ENCODE measurements around the gene LRFN4. TPM values are rescaled to one million over a fixed set of nuclear protein-coding genes. Genes with fewer than 3 reads are reported as not detected.

LRFN4 gene
- total RNA-seq, 1 donor from 2014 or later = 19.6 TPM

DNA sequence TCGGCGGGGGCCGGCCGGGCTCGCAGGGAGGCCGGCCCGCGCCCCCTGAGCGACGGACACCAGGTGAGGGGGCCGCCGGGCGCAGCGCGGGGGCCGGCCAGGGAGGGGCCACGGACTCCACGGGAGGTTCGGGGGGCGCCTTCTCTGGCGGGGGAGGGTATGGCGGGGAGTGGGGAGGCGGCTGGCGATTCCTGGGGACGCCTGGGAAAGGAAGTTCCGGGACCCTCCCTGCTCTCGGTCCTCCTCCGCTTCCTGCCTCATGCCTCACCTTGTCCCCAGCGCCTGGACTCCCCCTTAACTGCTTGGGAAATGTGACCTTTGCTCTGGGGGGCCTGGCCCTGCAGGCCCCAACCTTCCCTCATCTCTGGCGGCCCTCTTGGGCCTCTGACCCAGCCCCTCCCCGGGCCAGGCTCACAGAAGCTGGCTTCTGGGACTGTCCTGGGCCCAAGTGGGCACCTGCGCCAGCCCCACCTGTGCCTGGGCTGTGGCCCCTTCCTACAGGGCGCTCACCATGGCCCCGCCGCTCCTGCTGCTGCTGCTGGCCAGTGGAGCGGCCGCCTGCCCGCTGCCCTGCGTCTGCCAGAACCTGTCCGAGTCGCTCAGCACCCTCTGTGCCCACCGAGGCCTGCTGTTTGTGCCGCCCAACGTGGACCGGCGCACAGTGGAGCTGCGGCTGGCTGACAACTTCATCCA, 516 bp downstream of the LRFN4 start:
- H3K36me3 Mint-ChIP-seq (ENCODE audit: insufficient read depth) = no peaks in the 10 kb centered on the region
- TF ChIP-seq, protein P1, sequence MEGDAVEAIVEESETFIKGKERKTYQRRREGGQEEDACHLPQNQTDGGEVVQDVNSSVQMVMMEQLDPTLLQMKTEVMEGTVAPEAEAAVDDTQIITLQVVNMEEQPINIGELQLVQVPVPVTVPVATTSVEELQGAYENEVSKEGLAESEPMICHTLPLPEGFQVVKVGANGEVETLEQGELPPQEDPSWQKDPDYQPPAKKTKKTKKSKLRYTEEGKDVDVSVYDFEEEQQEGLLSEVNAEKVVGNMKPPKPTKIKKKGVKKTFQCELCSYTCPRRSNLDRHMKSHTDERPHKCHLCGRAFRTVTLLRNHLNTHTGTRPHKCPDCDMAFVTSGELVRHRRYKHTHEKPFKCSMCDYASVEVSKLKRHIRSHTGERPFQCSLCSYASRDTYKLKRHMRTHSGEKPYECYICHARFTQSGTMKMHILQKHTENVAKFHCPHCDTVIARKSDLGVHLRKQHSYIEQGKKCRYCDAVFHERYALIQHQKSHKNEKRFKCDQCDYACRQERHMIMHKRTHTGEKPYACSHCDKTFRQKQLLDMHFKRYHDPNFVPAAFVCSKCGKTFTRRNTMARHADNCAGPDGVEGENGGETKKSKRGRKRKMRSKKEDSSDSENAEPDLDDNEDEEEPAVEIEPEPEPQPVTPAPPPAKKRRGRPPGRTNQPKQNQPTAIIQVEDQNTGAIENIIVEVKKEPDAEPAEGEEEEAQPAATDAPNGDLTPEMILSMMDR (IDR thresholded peaks at IDR 0.05; ENCODE audit: unreplicated experiment) = no peak
- no peak for DNase-seq (ENCODE audit: low spot score, unreplicated experiment)
- H3K9me3 Mint-ChIP-seq (ENCODE audit: low read depth) = no peaks in the 10 kb centered on the region
- H3K27ac Mint-ChIP-seq = no peak overlapping the region
- H3K27me3 Mint-ChIP-seq = no peaks in the 10 kb centered on the region
- H3K4me1 Mint-ChIP-seq (ENCODE audit: low read depth) = peaks cover 5% of the 10 kb centered on the region
- H3K4me3 Mint-ChIP-seq (ENCODE audit: low read depth) = peak overlapping the region; percentile 71

DNA sequence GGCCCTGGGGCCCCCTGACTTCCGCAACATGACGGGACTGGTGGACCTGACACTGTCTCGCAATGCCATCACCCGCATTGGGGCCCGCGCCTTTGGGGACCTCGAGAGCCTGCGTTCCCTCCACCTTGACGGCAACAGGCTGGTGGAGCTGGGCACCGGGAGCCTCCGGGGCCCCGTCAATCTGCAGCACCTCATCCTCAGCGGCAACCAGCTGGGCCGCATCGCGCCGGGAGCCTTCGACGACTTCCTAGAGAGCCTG, 992 bp downstream of the LRFN4 start:
- H3K4me3 Mint-ChIP-seq (ENCODE audit: low read depth) = peak overlapping the region; percentile 71
- H3K27ac Mint-ChIP-seq = no peak overlapping the region
- TF ChIP-seq, protein P1 (IDR thresholded peaks at IDR 0.05; ENCODE audit: unreplicated experiment) = no peak
- H3K4me1 Mint-ChIP-seq (ENCODE audit: low read depth) = peaks cover 5% of the 10 kb centered on the region
- no peaks in the 10 kb centered on the region for H3K36me3 Mint-ChIP-seq (ENCODE audit: insufficient read depth)
- DNase-seq (ENCODE audit: low spot score, unreplicated experiment) = no peak
- no peaks in the 10 kb centered on the region for H3K27me3 Mint-ChIP-seq
- H3K9me3 Mint-ChIP-seq (ENCODE audit: low read depth) = no peaks in the 10 kb centered on the region

DNA sequence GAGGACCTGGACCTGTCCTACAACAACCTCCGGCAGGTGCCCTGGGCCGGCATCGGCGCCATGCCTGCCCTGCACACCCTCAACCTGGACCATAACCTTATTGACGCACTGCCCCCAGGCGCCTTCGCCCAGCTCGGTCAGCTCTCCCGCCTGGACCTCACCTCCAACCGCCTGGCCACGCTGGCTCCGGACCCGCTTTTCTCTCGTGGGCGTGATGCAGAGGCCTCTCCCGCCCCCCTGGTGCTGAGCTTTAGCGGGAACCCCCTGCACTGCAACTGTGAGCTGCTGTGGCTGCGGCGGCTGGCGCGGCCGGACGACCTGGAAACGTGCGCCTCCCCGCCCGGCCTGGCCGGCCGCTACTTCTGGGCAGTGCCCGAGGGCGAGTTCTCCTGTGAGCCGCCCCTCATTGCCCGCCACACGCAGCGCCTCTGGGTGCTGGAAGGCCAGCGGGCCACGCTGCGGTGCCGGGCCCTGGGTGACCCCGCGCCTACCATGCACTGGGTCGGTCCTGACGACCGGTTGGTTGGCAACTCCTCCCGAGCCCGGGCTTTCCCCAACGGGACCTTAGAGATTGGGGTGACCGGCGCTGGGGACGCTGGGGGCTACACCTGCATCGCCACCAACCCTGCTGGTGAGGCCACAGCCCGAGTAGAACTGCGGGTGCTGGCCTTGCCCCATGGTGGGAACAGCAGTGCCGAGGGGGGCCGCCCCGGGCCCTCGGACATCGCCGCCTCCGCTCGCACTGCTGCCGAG, 1.5 kb downstream of the LRFN4 start:
- Mint-ChIP-seq H3K27ac (no peak overlapping the region), H3K4me1 (ENCODE audit: low read depth) (peaks cover 5% of the 10 kb centered on the region)

DNA sequence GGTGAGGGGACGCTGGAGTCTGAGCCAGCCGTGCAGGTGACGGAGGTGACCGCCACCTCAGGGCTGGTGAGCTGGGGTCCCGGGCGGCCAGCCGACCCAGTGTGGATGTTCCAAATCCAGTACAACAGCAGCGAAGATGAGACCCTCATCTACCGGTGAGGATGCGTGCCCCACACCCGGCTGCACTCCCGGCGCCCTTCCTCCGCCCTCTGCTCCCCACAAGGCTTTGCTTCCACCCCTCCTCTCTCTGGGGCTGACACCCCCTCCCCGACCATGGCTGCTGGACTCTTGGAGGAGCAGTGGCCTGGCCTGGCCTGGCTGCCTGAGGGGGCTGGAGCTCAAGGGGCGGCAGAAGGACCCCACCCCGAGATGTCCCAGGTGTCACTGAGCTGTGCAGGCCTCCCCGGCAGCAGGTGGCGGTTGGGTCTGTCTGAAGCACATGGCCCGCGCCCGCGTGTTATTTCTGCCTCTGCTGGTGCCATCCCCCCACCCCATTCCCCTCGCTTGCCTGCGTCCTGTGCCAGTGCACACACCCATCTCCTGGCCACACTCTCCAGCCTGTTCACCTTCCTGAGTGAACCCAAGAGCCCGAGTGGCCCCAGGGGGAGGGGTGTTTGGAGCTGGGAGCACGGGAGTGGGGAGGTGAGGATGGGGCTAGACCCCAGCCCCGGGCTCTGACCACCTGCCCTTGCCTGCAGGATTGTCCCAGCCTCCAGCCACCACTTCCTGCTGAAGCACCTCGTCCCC, 2.2 kb downstream of the LRFN4 start:
- no peaks in the 10 kb centered on the region for H3K36me3 Mint-ChIP-seq (ENCODE audit: insufficient read depth)
- H3K27ac Mint-ChIP-seq = no peak overlapping the region
- H3K27me3 Mint-ChIP-seq = no peaks in the 10 kb centered on the region
- DNase-seq (ENCODE audit: low spot score, unreplicated experiment) = no peak
- H3K9me3 Mint-ChIP-seq (ENCODE audit: low read depth) = no peaks in the 10 kb centered on the region
- TF ChIP-seq, protein P1 (IDR thresholded peaks at IDR 0.05; ENCODE audit: unreplicated experiment) = no peak
- no peak overlapping the region for H3K4me3 Mint-ChIP-seq (ENCODE audit: low read depth)
- peaks cover 5% of the 10 kb centered on the region for H3K4me1 Mint-ChIP-seq (ENCODE audit: low read depth)

More for the DNA sequence above, 1.5 kb downstream of the LRFN4 start:
- no peaks in the 10 kb centered on the region for H3K9me3 Mint-ChIP-seq (ENCODE audit: low read depth)
- H3K36me3 Mint-ChIP-seq (ENCODE audit: insufficient read depth) = no peaks in the 10 kb centered on the region
- TF ChIP-seq, protein P1 (IDR thresholded peaks at IDR 0.05; ENCODE audit: unreplicated experiment) = no peak
- DNase-seq (ENCODE audit: low spot score, unreplicated experiment) = no peak
- H3K27me3 Mint-ChIP-seq = no peaks in the 10 kb centered on the region
- H3K4me3 Mint-ChIP-seq (ENCODE audit: low read depth) = peak overlapping the region; percentile 71

DNA sequence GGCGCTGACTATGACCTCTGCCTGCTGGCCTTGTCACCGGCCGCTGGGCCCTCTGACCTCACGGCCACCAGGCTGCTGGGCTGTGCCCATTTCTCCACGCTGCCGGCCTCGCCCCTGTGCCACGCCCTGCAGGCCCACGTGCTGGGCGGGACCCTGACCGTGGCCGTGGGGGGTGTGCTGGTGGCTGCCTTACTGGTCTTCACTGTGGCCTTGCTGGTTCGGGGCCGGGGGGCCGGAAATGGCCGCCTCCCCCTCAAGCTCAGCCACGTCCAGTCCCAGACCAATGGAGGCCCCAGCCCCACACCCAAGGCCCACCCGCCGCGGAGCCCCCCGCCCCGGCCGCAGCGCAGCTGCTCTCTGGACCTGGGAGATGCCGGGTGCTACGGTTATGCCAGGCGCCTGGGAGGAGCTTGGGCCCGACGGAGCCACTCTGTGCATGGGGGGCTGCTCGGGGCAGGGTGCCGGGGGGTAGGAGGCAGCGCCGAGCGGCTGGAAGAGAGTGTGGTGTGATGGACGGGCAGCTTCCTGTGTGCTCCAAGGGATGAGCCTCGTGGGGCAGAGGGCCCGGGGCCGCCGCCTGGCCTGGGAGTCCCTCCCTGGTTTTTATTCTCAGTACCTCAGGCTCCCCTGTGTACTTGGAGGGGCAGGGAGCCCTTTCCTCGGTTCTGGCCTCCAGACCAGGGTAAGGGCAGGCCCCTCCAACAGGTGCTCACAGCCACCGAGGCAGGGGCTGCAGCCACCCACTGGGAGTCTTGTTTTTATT, 3.0 kb downstream of the LRFN4 start:
- Mint-ChIP-seq H3K4me3 (ENCODE audit: low read depth) (no peak overlapping the region), H3K9me3 (ENCODE audit: low read depth) (no peaks in the 10 kb centered on the region), H3K27ac (no peak overlapping the region), H3K36me3 (ENCODE audit: insufficient read depth) (no peaks in the 10 kb centered on the region), H3K27me3 (no peaks in the 10 kb centered on the region), H3K4me1 (ENCODE audit: low read depth) (peaks cover 5% of the 10 kb centered on the region)
- no peak for DNase-seq (ENCODE audit: low spot score, unreplicated experiment)
- TF ChIP-seq, protein P1 (IDR thresholded peaks at IDR 0.05; ENCODE audit: unreplicated experiment) = no peak
